Psoas muscle (tissue), 8 donors: ENCODE measurements around the gene LTBP1. TPM values are rescaled to one million over a fixed set of nuclear protein-coding genes. Genes with fewer than 3 reads are reported as not detected.

ENCODE experiments used
- ATAC-seq, 4 donors: fragments of 200-7000 bp; cut with Tn5 transposase; one replicate each; pipeline ENCODE4 v1.9.1; 2020; ENCODE audit warnings: moderate library complexity in 3 of 4, mild to moderate bottlenecking in 2 of 4
- DNase-seq, 2 donors: peaks; one replicate each; pipeline ENCODE4 v3.0.0-alpha.2; 2020
- H3K27ac ChIP-seq: fragments of 200-600 bp; one replicate; pipeline ENCODE4 v1.8.0; 2022
- H3K27me3 ChIP-seq, 3 donors: fragments of 200-600 bp in 1 of 3; one replicate each; pipeline versions ENCODE4 v1.6.1 to v1.8.0; 2013 to 2022; ENCODE audit warnings: low read length in 2 of 3, mild to moderate bottlenecking in 2 of 3, moderate library complexity in 1 of 3; ENCODE audit not compliant: insufficient read depth in 3 of 3
- H3K36me3 ChIP-seq, 2 donors: fragments of 200-600 bp in 1 of 2; one replicate each; pipeline versions ENCODE4 v1.6.1 to v1.8.0; 2013 to 2022; ENCODE audit warnings: low read depth in 1 of 2, mild to moderate bottlenecking in 1 of 2, moderate library complexity in 1 of 2; ENCODE audit not compliant: insufficient read depth in 1 of 2
- H3K4me1 ChIP-seq: fragments of 200-600 bp; one replicate; pipeline ENCODE4 v1.8.0; 2022
- H3K4me3 ChIP-seq: fragments of 200-600 bp; one replicate; pipeline ENCODE4 v1.8.0; 2022; ENCODE audit warnings: mild to moderate bottlenecking
- H3K9me3 ChIP-seq: fragments of 200-600 bp; one replicate; pipeline ENCODE4 v1.8.0; 2022
- WGBS, 3 donors: extraction: QIAGEN DNeasy Blood & Tissue Kit; methylation state at CpG; one replicate each; pipeline versions ENCODE4 v1.1.6 to v1.1.7; 2013; 5-methylcytosine and 5-hydroxymethylcytosine counted together
- intact Hi-C, 2 donors: fragments of 100-400 bp; cut with DNase I; formaldehyde crosslinking; loops; one replicate each; pipeline versions ENCODE4 v1.11.0 to v1.14.2; 2022
- polyA plus RNA-seq, 3 donors: library from polyadenylated mRNA; stranded (reverse); fragments of 200-250 nt; gene quantifications; one replicate each; pipeline ENCODE4 v1.2.3, GENCODE V29; 2013
- total RNA-seq, 4 donors: library from RNA; stranded (reverse); fragmentation: NEBNext Ultra II Directional in 2 of 4; extraction: Animal tissue kit (Norgen Biotek cat#: 25700) in 2 of 4; gene quantifications; one replicate each; pipeline versions ENCODE4 v1.2.1 to v1.2.4, GENCODE V29; 2021 to 2023
- TF ChIP-seq, protein P1 (sequence below): fragments of 200-600 bp; IDR thresholded peaks from one replicate; pipeline ENCODE4 v1.8.0; 2022; ENCODE audit warnings: antibody characterized with exemption
- donor health status: healthy with polysubstance abuse.
- donor health status: DM: no; HTN: no; CAD: no; lungs with moderate emphysema.
- donor health status: Bipolar disorder and iron deficiency.
- donor health status: healthy.
- donor health status: DM: yes; HTN: yes; CAD: no.
- donor health status: DM: no; HTN: no; CAD: no.
- donor health status: DM: no; HTN: no; CAD: no.
- donor health status: DM: yes; HTN: yes; CAD: no.

Gene LTBP1
- total and polyA plus RNA-seq, 7 donors = 5.9 to 26.8 (median 9.5) TPM

DNA sequence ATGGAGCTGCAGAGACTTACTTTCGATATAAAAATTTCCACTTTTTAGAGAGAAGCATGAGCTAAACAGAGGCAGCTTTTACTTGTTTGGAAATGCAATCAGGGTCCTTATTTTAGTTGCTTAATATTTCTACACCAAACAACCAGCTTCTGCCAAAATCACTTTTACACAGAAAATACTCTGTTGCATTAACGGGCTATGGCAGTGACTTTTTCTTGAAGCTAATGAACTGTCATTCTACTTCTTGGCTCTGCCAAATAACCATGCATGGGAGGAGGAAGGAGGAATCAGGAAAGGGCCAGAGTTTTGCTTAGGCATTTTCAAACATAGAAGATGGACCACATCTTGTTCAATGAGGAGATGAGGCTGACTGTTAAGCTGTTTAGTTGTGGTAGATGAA, 23.6 kb upstream of the LTBP1 start:
- intact Hi-C loops = no loop called here
- no peak overlapping the region for H3K4me3 ChIP-seq
- WGBS, 3 donors = 78 to 93% (median 80%) methylated on average over 2 of the region's 2 CpGs
- no peaks in the 10 kb centered on the region for H3K36me3 ChIP-seq
- ATAC-seq (no peak), DNase-seq (no peak)
- TF ChIP-seq, protein P1, sequence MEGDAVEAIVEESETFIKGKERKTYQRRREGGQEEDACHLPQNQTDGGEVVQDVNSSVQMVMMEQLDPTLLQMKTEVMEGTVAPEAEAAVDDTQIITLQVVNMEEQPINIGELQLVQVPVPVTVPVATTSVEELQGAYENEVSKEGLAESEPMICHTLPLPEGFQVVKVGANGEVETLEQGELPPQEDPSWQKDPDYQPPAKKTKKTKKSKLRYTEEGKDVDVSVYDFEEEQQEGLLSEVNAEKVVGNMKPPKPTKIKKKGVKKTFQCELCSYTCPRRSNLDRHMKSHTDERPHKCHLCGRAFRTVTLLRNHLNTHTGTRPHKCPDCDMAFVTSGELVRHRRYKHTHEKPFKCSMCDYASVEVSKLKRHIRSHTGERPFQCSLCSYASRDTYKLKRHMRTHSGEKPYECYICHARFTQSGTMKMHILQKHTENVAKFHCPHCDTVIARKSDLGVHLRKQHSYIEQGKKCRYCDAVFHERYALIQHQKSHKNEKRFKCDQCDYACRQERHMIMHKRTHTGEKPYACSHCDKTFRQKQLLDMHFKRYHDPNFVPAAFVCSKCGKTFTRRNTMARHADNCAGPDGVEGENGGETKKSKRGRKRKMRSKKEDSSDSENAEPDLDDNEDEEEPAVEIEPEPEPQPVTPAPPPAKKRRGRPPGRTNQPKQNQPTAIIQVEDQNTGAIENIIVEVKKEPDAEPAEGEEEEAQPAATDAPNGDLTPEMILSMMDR = no peak
- no peaks in the 10 kb centered on the region for H3K9me3 ChIP-seq
- no peaks in the 10 kb centered on the region for H3K4me1 ChIP-seq
- no peak overlapping the region for H3K27ac ChIP-seq
- H3K27me3 ChIP-seq = peaks cover 0 to 4% (median 0%) of the 10 kb centered on the region in 3 donors

DNA sequence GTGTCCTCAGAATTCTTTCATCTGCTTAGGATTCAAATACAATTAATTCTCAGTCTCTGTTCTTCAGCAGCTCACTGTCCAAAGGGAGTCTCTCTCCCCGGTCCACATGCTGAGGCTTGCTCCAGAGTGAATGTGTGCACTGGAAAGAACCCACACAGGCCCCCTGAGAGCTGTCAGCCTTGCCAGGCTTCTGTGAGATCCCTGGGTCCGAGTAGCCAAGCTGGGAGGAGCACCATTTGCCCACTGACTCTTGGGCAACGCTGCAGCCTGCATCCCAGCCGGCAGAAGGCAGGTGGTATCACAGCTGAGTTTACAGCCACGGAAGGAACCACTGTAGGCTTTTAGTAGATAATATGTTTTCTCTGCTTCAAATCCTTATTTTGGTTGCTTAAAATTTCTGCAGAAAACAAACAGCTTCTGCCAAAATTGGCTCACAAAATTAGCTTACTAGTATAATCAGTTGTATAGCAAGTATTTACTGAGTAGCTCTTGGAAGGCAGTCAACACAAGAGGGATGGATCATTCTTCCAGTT, 21.4 kb upstream of the LTBP1 start:
- no peak for ATAC-seq
- Histone ChIP-seq H3K4me1 (no peaks in the 10 kb centered on the region), H3K27ac (no peak overlapping the region), H3K36me3 (no peaks in the 10 kb centered on the region), H3K9me3 (no peaks in the 10 kb centered on the region), H3K4me3 (no peak overlapping the region), H3K27me3 (peaks cover 0 to 4% (median 0%) of the 10 kb centered on the region in 3 donors)
- TF ChIP-seq, protein P1 = no peak
- DNase-seq = no peak
- intact Hi-C loops = no loop called here
- 27 to 42% (median 29%) methylated on average over 5 of the region's 5 CpGs for WGBS, 3 donors

DNA sequence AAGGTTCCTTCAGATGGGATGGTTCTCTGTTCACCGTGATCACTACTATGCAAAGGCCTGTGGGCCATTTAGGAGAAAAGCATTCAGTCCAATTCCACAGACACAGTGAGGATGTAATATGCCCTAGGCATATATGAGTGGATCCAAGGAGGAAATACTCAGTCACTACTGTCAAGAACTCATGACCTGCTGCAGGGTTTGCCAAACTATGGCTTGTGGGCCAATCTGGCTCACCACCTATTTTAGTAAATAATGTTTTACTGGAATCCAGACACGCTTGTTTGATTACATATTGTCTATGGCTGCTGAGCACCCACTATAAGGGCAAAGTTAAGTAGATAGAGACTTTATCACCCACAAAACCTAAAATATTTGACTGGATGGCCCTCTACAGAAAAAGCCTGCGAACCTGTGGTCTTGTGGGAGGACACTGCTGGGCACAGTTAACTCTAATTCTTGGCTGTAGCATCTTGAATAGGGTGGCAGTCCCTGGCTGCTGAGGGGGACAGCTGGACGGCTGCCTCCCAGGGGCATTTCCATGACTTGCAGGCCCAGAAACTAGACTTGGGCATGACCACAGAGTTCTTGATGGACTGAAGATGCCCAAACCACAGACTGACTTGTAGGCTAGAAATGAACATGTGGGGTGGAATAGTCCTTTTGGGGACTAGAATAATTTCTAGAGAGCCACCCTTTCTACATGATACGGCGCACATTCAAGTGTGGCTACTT, 20.6 kb upstream of the LTBP1 start:
- Histone ChIP-seq H3K27me3 (peaks cover 0 to 4% (median 0%) of the 10 kb centered on the region in 3 donors), H3K4me1 (no peaks in the 10 kb centered on the region), H3K9me3 (no peaks in the 10 kb centered on the region), H3K27ac (no peak overlapping the region), H3K36me3 (no peaks in the 10 kb centered on the region), H3K4me3 (no peak overlapping the region)
- ATAC-seq = no peak
- DNase-seq = no peak
- TF ChIP-seq, protein P1 = no peak
- intact Hi-C loops = no loop called here
- WGBS, 3 donors = 87 to 92% (median 89%) methylated on average over 6 of the region's 6 CpGs

DNA sequence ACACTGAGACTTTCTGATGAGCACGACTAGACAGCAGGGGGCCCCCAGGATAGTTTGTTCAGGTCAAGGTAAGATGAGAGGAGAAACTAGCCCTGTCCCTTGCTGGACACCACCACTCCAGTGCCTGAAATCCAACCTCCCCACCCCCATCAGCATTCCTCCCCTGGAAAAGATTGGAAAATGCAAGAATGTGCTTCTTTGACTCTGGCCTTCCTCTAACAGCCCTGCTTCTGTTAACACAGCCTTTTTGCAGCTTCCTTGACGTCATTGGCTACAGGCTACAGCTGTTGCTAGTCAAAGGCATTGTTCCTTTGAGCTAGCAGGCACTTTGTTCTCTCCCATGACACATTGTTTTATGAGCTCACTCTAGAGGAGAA, 20.1 kb upstream of the LTBP1 start:
- TF ChIP-seq, protein P1 = no peak
- Histone ChIP-seq H3K4me3 (no peak overlapping the region), H3K9me3 (no peaks in the 10 kb centered on the region), H3K27me3 (peaks cover 0 to 4% (median 0%) of the 10 kb centered on the region in 3 donors), H3K4me1 (no peaks in the 10 kb centered on the region), H3K27ac (no peak overlapping the region), H3K36me3 (no peaks in the 10 kb centered on the region)
- intact Hi-C loops = no loop called here
- ATAC-seq = no peak
- no peak for DNase-seq
- 32 to 40% (median 33%) methylated on average over 2 of the region's 2 CpGs for WGBS, 3 donors
